Measurements from ENCODE around the gene CDK11B.
"Not testable (repeated sequence)": the region's sequence is repeated elsewhere in the genome, so short reads cannot be mapped to it uniquely, and the experiment has no call there.

Gene CDK11B

DNA sequence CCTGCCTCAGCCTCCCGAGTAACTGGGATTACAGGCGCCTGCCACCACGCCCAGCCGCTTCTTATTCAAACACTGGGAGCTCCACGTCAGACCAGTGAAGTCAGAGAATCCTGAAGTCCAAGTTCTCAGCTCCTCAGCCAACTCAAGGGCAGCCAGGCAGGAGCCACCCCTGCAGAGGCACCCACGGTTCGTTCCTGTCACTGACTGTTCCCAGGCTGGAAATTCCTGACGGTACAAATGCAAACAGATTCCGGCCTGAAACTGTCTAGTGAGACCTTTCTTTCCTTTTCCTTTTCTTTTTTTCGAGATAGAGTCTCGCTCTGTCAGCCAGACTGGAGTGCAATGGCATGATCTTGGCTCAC lies 22.1 kb upstream of the CDK11B start:
- DNase-seq, result no peak

DNA sequence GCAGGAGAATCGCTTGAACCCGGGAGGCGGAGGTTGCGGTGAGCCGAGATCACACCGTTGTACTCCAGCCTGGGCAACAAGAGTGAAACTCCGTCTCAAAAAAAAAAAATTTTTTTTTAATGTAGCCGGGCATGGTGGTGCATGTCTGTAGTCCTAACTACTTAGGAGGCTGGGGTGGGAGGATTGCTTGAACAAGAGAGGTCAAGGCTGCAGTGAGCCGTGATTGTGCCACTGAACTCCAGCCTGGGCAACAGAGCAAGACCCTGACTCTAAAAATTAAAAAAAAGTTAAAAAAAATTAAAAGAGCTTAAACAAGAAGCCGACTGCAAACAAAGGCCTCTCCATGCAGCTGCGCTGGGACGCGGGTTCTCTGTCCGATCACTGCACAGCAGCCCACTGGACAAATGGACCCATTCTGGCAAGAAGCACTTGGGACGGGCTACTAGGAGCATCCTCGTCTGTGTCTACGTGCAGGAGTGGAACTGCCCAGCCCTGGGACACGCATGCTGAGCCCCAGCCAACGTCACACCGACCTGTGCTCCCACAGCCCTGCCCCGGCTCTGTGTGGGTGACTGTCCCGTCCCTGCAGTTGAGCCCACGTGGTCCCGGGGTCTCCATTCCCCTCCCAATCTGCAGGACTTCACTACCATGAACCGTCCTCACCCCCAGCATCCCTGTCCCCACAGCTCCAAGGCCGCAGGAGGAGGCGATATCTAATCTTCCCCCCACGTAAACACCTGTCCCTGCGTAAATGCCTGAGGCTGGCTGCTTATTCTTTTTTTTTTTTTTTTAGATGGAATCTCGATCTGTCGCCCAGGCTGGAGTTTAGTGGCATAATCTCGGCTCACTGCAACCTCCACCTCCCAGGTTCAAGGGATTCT lies 21.5 kb upstream of the CDK11B start:
- no peak for DNase-seq

DNA sequence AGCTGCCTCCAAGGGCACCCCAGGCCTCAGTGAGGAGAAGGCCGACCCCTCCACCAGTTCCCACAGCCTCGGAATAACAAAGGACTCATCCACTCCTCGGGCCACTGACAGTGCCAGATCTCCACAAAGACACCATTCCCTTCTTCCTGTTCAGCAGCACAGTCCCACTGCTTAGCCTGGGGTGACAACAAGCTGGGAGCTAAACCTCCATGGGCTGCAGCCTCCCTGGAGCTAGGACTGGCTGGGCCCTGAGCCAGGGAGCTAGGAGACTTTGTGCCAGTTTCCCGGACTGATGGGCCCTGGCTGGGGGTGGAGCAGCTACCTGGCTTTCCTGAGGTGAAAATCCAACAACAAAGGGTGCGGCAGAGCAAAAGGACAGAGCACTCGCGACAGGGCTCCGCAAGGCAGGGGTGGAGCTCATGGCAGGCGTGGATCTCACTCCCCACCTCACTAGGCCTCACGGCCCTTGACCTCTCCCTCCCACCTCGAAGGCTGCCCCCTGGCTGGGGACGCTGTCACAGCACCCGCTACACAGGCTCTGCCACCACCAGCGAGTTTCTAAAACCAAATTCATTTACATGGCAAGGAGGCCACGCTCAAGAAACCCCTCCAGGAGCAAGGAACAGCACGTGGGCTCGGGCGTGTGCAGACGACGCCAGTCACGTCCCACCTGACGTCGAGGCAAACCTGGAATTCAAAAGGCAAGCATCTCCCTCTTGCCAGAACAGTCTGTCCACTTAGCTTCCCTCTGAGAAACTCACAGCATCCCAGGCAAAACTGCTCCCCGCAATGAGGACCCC lies 20.0 kb upstream of the CDK11B start:
- no peak for DNase-seq

DNA sequence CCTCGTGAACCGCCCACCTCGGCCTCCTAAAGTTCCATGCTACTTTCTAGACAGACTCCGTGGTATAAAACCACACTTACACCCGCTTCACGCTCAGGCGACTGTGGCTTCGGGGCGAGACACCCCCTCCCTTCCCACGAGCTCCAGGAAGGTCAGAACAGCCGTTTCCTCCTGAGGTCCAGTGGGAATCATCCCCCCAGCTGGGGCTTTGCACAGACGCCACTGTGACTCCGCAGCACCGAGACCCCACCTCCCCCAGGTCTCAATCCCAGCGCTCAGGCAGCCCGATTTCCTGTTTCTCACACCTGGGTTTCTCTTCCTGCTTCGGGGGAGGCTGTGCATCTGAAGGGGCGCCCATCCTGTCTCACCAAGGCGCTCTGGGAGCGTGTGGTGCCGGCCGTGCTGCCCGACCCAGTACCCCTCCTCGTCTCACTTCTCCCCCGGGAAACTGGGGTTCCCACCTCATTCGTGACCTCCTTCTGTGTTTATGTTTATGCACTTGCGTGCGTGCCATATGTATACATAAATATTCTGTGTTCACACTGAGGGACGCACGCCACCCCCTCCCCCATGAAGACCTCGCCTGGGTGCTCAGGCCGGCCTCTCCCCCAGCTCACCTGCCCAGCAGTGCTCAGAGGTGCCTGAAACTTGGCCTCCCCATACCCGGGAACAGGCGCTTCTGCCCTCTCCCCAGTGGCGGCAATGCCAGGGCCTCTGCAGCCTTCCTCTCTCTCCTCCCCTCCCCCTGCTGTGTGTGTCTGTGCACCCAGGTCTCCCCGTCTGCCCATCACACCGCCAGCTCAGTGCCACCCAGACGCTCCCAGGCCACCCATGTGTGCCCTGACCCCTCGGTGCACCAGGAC lies 19.1 kb upstream of the CDK11B start:
- no peak for DNase-seq

DNA sequence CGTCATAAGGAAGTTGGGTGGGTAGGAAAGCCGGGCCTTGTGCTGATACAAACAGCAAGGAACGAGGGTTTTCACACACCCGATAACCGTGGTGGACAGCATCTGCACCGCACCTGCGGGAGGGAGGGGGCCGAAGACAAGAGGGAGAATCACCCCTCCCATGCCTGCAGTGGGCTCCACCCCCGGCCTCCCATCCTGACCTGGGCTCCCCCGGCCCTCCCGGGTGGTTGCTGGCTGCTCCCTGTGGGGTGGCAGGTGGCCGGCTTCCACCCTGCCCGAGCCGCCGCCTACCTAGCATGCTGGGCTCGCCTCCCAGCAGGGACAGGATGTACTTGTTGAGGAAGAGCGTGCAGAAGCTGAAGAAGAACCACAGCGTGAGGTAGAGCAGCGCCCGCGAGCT lies 17.3 kb upstream of the CDK11B start:
- not testable (repeated sequence) for DNase-seq

DNA sequence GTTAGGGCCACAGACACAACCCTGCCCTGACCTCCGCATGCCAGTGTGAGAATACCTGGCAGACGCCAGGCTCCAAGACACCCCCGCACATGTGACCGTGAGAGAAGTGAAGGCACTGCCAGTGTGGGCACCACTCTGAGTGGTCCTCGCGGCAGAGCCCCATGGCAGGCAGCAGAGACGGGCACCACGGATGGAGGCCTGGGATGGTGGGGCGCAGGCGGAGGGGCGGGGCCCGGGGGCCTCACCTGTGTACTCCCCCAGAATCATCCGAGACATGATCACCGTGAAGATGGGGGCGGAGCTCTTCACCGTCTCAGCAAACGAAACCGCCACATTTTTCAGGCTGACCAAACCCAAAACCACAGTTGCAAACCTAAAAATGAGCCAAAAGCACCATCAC lies 16.4 kb upstream of the CDK11B start:
- DNase-seq, result not testable (repeated sequence)

DNA sequence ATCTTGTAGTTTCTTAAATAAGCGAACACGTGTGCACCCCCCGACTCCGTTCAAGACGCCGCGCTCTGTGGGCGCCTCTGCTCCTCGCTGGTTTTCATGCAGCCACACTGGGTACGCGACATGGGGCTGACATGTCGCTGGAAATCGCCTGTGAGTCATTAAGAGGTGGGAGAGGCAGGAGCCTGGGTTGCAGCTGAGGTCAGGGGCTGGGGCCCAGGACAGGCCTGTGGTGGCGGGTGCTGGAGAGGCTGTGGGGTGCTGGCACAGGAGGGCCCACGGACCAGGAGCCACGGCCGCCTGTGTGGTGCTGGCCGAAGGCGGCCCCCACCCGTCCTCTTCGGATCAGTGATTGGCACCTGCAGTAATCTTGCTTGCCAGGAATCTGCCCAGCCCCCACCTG lies 16.0 kb upstream of the CDK11B start:
- DNase-seq, result not testable (repeated sequence)

DNA sequence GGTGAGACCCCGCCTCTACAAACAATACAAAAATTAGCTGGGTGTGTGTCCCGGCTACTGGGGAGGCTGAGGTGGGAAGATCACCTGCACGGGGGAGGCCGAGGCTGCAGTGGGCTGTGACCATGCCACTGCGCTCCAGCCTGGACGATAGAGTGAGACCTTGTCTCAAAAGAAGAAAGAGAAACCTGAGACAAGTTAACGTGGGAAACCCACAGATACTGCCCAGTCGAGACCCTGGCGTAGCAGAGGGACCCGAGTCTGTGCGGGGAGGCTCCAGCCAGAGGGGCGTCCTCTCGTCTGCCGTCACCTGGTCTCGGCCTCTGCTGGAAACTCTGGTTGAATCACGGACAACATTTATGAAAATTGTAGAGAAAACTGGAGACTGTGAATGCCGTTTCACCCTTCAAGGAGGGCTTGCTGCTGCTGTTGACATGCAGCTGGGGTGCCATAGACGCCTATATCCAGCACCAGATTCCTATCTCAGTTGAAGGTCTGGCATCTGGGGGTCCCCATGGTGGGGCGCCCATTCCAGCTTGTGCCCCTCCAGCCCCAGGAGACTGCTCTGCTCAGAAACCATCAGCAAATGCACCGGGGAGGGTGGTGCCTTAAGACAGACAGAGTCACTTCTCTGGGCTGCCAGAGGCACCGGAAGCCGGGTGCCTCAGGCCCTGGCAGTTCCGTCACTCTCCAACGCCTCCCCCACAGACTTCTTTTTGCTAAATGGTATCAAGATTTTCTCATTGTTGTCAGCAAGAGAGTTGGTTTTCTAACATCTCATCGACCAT lies 13.6 kb upstream of the CDK11B start:
- DNase-seq, result no peak

DNA sequence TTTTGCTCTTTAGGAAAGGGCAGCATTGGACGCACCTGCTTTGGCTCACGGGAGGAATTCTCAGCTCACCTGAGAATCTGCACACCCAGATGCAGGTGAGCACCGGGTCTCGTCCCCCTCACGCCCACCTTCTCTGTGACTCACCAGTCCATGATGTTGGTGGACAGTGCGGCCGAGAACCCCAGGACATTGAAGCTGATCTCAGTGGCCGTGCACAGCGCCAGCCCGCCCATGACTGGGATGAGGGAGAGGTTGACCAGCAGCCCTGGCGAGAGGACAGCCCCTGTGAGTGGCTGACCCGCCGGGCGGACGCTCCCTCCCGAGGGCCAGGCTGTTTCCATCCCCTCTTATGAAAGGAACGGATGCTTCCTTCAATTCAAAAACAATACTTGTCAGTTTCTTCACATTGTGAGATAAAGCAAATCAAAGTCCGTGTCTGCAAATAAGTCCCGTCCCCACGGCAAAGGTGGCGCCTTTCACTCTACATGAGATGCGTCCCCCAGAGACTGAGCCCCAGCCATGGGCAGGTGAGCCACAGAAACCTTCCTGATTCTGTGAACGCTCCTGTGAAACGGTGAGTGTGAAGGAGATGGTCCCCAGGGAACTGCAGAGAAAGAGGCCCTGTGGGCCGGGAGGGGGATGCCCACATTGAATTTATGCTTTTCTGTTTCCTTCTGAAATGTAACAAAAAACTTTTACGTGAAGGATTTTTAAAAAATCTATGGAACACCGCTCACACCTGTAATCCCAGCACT lies 12.7 kb upstream of the CDK11B start:
- DNase-seq, result no peak

DNA sequence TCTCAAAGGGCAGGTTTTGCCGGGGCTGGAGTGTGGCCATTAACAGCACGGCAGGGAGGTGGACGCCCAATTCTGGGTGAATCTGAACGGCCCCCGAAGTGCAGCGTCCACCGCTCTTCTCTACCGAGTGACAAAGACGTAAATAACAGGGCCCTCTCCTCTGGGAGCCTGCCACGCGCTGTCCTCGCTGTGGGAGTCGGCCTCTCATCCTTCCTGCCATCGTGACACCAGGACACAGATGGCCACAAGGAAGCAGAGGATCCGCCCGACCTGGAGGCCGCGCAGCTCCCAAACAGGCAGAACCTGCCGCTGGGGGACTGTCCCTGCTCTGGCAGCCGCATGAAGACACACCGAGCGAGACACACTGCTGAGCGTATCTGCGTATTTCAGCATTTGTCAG lies 12.1 kb upstream of the CDK11B start:
- no peak for DNase-seq

DNA sequence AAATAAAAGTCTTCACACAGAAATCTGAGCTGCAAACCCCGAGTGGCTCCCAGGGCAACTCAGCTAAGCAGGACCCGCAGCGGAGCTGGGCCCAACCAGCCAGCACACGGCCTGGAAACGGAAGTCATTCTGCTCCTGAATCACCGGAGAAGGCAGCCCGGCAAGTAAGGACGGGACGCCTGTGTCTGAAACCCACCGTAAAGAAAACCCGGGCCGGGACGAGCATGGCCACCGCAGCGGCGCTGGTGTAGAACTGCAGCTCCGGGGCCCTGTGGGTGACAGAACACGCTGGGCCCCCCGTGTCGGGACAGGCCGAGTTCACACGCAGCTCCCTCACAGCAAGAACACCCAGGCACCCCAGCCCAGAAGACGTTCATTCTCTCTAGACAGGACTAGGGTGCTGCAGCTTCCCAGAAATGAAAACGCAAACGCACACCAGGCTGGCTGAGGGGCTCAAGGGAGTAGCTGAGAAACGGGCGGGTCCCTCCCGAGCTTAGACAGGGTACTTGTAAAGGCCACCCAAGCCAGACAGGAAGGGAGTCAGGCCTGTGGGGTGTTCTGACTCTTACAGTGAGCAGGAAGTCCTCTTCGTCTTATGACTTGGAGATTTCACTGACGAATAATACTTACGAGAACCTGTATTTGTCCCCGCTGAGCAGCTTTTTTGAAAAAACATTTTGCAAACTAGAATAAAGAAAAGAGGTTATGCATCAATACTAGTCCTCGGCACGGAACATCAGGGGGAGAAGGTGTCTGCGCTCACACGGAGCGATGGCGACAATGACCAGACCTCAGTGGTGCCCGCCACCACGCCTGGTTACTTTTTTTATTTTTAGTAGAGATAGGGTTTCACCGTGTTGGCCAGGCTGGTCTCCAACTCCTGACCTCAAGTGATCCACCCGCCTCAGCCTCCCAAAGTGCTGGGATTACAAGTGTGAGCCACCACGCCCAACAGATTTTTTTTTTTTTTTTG lies 10.9 kb upstream of the CDK11B start:
- no peak for DNase-seq

DNA sequence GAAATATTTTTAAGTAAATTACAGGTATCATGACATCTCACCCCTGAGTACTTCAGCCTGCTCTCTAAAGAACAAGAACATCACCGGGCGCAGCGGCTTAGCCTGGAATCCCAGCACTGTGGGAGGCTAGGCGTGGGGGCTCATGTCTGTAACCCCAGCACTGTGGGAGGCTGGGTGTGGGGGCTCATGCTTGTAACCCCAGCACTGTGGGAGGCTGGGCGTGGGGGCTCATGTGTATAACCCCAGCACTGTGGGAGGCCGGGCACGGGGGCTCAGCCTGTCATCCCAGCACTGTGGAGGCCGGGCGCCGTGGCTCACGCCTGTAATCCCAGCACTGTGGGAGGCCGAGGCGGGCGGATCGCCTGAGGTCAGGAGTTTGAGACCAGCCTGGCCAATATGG lies 7.7 kb upstream of the CDK11B start:
- no peak for DNase-seq

DNA sequence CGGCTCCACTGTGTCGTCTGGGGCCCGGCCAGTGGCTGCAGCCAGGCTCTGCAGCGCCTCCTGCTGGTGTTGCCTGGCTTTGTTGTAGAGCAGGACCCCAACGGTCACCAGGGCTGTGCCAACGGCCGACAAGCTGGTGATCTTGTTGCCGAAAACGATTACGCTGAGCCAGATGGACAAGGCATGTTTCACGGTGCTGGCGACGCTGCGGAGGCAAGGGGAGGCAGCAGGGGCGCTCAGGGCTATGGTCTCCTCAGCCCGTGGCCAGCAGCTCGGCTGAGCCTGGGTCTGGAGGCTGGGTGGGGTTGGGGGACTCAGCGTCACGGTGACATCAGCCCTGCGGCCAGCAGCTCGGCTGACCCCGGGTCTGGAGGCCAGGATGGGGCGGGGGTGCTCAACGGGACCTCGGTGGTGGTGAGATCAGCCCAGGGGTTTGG lies 7.0 kb upstream of the CDK11B start:
- DNase-seq, result no peak

DNA sequence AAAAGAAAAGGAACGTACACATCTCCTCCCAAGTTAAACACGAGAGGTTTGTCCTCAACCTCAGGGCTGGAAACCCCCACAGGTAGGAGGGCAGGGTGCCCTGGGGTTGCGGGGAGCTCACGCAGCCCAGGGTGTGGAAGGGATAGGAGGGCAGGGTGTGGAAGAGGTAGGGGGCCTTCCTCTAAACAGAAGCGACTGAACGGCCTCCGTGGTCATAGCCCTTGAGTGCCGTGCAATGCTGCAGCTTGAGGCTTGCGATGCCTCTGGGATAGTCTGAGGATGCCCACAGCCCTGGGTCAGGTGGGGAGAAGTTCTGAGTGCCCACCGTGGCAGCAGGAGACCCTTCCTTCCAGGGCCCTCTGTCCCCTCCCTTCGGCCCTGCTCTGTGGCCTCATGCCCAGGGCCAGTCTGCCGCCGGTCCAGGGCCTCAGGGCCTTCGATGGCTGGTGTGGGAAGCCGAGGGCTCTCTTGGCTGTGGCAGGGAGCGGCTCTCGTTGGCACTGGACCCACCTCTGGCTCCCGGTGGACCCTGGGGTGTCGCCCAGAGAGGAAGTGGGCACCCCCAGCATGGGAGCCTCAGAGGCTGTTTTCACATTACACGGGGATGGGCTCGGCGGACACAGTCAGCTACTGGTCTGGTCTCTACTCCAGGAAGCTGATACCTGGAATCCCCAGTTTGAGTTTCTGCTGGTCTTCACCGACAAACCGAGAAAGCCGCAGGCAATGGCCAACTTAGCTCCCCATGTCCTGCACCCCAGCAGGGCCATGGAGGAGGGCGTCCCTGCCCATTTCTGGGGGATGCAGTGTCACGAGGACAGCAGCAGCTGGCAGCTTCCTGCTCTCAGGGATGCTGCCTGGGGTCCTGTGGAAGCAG lies 6.4 kb upstream of the CDK11B start:
- DNase-seq, result no peak

DNA sequence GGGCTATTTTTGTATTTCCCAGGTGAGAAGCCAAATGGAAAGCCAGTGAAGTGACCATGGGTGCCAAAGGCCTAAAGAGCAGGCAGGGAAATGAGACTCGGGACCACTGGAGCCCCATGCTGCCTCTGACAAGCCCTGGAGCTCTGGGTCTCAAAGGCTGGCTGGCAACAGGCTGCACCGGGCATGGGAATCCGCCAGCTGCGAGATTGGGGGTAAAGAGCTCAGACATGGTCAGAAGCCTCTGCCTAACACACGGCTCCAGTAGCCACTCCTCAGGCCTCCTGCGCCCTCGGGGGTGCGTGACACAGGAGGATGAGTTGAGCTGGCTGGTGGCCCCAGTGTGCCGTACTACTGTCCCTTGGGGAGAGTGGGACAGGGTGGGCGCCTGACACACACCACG lies 5.5 kb upstream of the CDK11B start:
- not testable (repeated sequence) for DNase-seq

DNA sequence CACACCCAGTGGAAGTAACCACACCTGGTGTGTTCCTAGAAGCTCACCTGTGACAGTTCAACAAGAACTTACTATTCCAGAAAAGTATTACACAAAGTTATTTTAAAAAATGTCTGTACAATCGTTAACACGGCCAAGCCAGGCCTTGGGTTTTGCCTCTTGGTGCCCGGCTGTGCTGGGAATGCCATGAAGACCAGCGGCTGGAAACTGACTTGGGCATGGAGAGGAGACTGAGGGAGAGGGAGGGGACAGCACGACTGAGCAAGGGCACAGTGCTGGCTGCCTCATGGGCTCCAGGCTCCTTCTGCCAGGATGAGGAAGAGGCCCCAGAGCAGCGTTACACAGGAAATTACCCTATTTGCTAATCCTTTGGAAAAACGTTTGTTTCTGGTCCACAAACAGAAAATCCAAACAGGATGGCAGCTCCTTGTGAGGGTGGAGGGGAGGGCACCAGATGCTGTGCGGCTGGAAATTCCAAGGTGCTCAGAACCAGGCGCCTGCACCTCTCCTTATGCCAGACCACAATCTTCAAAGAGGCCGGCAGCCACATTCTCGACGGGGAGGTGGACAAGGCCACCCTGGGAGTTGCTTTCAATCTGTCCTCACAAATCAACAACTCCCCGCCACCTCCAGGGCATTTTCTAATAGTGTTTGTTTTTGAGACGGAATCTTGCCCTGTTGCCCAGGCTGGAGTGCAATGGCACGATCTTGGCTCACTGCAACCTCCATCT lies 4.2 kb upstream of the CDK11B start:
- not testable (repeated sequence) for DNase-seq

DNA sequence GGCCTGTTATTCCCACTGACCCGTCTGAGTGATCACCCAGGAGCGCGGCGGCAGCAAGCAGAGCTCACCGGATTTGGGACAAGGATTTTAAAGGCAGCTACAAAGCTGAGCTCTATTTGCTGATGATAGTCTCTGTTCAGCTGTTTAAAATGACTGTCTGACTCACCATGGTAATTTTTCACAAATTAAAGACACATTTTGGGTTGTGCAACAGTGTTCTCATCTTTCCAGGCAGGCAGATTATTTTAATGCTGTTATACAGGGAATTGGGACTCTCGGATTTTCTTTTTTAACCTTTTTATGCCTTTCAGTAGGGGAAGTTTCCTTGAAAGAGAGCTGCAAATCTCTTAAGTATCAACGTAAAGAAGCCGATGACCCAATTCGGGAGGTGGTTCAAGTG lies 3.6 kb upstream of the CDK11B start:
- DNase-seq, result not testable (repeated sequence)

DNA sequence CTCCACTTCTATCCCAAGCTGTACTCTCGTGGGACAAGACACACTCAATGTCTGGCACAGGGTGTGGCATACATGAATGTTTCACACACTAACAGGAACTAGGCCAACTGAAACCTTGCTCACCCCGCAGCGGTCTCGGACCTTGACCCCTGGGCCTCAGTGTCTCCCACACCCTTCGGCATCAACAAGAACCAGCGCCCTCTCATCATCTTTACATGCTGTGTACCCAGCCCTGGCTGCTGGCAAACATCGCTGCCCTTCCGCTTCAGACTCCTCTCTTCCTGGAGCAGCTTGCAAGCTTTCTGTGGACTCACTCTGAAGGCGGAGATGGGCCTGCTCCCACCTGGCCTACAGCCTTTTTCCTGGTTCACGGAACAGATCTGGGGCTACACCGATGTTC lies 10.5 kb downstream of the CDK11B start:
- not testable (repeated sequence) for DNase-seq

Data from GDM1 (cell line).